IPS-18c (cell line): Measurements from ENCODE around the gene LRRTM4.
"Not testable (repeated sequence)": the region's sequence is repeated elsewhere in the genome, so short reads cannot be mapped to it uniquely, and the experiment has no call there.

Experiments
- H3K4me3 ChIP-seq: 2 replicates; pipeline ENCODE4 v1.7.0; 2013; ENCODE audit warnings: low read depth, mild to moderate bottlenecking, low read length, moderate library complexity; ENCODE audit not compliant: insufficient read depth
- H3K9me3 ChIP-seq: one replicate; pipeline ENCODE4 v1.6.1; 2013; ENCODE audit warnings: mild to moderate bottlenecking, low read length, moderate library complexity; ENCODE audit not compliant: control insufficient read depth, insufficient read depth

Gene LRRTM4

DNA sequence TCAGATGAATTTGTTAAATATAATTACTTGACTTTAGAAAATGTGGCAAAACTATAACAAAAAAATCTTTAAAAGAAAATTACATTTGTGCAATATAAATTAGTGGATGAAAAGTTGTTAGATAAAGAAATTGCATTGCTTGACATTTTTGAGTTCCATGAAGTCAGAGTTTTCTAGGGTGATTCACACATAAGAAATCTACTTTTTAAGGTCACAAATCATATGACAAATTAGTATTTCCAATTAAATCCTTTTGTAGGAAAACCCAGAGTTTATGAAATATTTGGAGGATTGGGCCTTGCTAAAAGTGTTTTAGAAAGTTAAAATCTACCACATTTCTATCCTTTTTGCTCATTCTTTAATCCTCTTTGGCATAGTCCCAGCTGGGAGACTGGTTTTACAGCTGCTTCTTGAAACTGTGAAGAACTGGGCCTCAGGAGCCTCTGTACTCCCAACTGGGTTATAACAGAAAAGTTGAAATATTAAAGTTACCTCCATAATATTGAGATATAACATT lies 289.2 kb downstream of the LRRTM4 start:
- H3K9me3 ChIP-seq, result no peaks in the 10 kb centered on the region
- H3K4me3 ChIP-seq, result no peak overlapping the region

DNA sequence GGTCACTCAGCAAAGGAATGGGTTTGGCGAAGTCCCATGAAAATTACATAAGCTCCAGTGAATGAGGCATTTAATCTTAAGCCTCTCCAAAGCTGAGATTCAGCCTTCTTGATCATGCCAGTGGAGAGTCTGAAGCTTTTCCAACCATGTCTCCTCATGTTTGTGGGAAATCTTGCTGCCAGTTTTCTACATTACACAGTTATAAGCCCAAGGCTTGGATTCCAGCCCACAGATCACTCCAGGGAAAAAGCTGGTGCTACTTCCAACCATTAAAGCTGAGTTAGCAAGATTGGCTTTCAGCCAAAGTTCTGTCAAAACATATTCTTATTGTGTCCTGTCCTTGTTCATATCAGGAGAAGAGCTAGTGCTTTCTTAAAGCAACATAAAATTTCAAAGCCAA lies 293.8 kb downstream of the LRRTM4 start:
- Histone ChIP-seq H3K4me3 (no peak overlapping the region), H3K9me3 (no peaks in the 10 kb centered on the region)

DNA sequence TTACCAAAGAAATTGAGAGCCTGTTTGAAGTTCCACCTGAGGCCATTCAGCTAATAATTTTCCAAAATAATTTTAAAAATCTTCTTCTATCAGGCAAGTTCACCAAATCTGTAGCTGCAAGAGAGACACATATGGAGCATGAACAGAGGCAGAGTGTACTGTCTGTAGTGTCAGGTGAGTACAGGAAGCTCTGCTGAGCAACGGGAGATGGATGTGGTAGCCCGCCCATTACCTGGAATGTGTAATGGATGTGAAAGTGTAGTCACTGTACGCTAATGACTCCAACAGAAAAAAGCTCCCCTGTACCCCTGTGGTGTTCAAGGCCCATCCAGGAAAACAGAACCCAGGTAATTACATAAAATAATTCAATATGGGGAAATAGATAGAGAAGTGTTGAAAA lies 311.5 kb downstream of the LRRTM4 start:
- Histone ChIP-seq H3K4me3 (no peak overlapping the region), H3K9me3 (no peaks in the 10 kb centered on the region)

DNA sequence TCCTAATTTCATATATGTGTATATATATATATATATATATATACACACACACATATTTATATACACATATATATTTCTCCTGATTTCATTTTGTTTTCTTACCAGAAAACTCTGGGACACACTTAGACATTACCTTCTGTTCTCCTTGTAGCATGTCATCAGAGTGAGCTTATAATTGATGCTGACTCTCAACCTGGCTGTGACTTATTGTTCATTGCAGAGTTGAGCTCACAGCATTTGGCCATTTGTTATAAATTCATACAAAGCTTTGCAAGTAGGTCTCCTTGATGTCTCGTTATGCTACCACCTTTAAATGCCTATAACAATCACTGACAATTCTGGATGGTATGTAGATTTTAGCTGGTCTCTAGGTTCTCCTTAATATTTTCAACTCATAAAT lies 314.8 kb downstream of the LRRTM4 start:
- H3K4me3 ChIP-seq, result no peak overlapping the region
- H3K9me3 ChIP-seq, result no peaks in the 10 kb centered on the region

DNA sequence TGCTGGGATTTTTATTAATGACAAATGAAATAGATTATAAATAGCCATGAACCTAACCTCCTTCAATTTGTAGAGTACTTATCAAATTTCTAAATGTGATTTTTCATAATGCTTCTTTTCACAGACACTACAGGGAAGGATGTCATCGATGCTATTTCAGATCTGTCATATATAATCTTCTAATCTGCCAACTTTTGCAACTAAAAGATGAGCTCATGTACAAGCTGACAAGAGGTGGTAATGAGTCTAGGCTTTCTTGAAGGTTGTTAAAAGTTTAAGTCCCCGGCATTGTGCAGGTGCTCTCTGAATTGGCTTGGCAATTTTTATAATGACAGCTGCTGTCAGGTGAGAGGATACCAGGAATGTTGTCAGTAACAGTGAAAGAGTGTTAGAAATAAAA lies 320.4 kb downstream of the LRRTM4 start:
- Histone ChIP-seq H3K9me3 (no peaks in the 10 kb centered on the region), H3K4me3 (no peak overlapping the region)

DNA sequence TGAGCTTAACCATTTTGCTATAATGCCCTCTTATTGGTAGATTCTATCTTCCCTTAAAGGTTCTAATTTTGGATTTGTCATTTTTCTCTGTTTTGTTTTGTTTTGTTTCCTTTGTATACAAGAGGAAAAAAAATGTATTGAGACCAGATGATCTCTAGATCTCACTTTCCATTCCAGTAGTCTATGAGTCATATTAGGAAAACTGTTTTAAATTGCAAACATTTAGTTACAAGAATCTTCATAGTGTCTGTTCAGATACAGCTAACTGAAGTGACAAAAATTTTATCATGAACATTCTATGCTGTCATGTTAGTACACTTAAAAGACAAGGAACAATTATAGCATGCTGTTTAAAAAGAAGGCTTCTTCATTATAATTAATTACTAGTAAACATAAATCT lies 322.8 kb downstream of the LRRTM4 start:
- Histone ChIP-seq H3K4me3 (no peak overlapping the region), H3K9me3 (no peaks in the 10 kb centered on the region)

DNA sequence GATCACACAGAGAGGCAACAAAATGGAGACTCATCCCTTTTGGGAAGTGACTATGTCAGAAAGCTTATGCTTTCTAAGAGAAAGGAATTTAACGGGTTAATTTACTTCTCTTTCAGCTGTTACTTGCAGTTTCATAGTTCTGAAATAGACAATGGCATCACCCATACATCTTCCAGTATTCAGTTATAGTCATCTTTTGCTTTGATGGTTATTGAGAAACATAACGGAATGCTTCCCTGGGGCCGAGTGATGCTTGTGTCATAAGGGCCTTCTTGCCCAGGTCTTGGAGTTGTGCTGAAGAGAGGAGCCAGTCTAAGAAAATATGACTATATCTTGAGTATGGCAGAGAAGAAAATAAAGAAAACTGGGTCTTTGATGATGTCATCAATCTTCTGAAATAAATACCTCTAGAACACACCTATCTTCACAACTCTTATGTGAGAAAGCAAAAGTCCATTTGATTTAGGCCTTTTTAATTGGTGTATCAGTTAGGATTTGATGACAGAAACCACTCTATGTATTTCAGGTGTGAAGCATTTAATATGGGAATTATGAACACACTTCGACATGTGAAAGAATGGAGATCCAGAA lies 328.2 kb downstream of the LRRTM4 start:
- Histone ChIP-seq H3K9me3 (no peaks in the 10 kb centered on the region), H3K4me3 (no peak overlapping the region)

DNA sequence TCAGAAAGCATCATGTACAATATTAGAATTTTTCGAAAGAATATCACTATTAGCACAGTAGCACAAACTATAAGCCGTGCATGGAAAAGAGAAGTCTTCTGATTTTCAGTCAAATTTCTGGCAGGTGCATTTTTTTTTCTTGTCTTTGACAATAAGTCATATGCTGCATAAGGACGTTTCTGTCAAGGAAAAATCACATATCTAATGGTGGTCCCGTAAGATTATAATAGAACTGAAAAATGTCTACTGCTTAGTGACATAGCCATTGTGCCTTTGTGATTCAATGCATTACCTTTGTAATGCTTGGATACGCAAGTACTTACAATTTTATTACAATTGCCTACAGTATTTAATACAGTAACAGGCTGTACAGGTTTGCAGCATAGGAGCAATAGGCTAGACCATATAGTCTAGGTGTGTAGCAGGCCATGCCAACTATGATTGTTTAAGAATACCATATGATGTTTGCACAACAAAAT lies 329.3 kb downstream of the LRRTM4 start:
- Histone ChIP-seq H3K4me3 (no peak overlapping the region), H3K9me3 (no peaks in the 10 kb centered on the region)

DNA sequence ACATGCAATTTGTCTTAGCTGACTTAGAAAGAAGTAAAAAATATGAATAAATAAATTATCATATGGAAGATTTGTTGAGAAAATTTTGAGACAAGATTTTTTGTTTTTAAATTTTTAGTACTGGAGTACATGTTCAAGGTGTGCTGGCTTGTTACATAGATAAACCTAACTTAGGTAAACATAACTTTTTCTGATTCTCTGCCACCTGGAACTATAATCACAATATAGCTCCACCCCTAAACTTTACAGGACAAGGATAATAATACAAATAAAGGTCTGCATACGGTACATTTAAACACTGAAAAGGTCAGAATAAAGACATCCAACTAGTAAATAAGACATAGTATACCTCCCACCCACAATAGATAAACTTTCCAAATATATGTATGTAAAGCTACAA lies 330.5 kb downstream of the LRRTM4 start:
- H3K4me3 ChIP-seq, result no peak overlapping the region
- H3K9me3 ChIP-seq, result no peaks in the 10 kb centered on the region

DNA sequence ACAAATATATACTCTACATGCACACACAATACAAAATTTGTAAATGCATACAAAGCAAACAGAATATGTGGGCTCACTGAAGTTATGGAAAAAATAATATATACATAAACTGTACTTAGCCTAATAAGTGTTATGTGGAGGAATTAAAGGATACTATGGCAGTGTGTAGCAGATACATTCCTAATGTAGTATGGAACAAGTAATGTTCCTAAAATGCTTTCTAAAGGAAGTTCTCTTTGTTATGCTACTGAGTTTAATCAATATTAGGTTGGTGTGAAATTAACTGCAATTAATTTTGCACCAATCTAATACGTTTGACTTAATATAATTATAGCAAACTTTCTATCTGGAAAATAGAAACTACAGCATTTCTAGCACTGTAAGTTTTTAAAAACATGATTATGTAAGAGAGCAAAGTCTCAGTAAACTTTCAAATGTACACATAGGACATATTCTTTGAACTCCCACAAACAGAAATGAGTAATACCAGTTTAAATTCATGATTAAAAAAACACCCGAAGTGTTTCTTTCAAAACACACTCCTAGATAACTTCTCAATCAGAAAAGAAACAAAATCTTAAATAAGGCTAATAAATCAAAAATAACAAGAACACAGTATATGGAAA lies 331.3 kb downstream of the LRRTM4 start:
- no peak overlapping the region for H3K4me3 ChIP-seq
- H3K9me3 ChIP-seq, result no peaks in the 10 kb centered on the region

DNA sequence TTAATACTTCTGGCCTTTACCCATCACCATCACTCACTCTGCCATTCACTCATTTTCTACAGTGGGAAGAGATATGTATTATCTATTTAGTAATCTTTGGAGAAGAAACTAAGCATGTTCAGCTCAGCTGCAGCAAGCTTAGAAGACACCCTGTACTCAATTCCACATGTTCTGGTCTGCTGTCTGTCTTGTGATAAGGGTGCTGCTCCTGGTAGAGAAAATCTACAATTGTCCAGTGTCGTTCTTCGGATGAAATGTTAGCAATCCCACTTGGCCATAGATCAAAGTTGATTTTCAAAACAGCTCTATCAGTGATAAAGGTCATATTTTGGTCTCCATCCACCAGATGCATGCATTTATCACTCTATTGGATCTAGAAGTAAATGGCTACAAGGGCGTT lies 337.1 kb downstream of the LRRTM4 start:
- Histone ChIP-seq H3K9me3 (no peaks in the 10 kb centered on the region), H3K4me3 (no peak overlapping the region)

DNA sequence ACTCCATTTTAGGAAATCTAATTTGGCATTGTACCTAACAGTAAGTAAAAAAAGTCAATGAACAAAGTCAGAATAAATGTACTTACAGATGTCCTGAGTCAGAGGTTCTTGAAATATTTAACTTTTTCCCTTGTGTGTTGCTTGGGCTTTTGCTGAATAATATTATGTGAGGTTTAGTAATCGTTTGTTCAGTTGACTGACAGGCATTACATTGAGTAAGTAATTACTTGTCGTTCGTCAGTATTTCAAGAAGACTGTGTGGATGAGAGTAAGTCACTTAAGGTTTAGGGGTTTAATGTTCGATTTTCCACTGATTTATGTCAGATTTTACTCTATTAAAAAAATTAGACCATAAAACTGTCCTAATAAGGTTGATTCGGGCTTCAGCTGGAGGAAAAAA lies 342.9 kb downstream of the LRRTM4 start:
- no peaks in the 10 kb centered on the region for H3K9me3 ChIP-seq
- no peak overlapping the region for H3K4me3 ChIP-seq

DNA sequence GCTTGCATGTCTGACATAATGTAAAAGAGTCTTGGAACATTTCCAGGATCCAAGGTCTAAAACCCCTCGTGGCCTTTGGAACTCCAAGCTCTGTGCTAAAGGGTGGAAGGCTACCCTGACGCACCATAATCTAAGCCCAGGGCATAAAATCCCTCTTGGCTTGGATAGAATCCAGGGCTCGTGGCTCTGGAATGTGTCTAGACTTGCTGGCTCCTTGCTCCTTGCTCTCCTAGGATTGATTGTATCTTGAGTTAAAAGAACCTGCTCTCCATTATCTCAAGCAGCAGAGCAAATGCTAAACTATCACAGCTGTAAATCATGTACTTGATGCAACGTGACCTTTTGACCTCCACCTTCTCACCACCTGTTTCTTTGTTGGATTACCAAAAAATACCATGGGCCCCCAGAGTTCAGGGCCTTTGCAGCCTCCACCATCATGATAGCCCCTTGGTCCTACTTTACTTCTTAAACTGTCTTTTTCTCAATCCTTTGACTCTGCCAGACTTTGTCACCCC lies 346.9 kb downstream of the LRRTM4 start:
- not testable (repeated sequence) for H3K4me3 ChIP-seq

DNA sequence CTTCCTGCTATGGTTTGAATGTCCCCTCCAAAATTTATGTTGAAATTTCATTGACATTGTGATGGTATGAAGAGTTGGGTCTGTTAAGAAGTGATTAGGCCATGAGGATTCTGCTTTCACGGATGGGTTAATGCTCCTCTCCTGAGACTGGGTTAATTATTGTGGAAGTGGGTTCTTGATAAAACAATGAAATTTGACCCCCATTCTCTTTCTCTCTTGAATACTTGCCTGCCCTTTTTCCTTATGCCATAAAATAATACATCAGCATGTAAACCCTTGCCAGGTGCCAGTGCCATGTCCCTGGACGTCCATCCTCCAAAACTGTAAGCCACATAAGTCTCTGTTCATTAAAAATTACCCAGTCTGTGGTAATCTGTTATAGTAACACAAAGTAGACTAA lies 352.8 kb downstream of the LRRTM4 start:
- H3K9me3 ChIP-seq, result no peaks in the 10 kb centered on the region
- H3K4me3 ChIP-seq, result no peak overlapping the region

More for the DNA sequence above, 346.9 kb downstream of the LRRTM4 start:
- H3K9me3 ChIP-seq, result not testable (repeated sequence)

DNA sequence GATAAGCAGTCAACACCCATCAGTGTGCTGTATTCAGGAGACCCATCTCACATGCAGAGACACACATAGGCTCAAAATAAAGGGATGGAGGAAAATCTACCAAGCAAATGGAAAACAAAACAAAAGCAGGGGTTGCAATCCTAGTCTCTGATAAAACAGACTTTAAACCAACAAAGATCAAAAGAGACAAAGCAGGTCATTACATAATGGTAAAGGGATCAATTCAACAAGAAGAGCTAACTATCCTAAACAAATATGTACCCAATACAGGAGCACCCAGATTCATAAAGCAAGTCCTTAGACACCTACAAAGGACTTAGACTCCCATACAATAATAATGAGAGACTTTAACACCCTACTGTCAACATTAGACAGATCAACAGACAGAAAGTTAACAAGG lies 358.2 kb downstream of the LRRTM4 start:
- H3K4me3 ChIP-seq, H3K9me3 ChIP-seq: not testable (repeated sequence)

DNA sequence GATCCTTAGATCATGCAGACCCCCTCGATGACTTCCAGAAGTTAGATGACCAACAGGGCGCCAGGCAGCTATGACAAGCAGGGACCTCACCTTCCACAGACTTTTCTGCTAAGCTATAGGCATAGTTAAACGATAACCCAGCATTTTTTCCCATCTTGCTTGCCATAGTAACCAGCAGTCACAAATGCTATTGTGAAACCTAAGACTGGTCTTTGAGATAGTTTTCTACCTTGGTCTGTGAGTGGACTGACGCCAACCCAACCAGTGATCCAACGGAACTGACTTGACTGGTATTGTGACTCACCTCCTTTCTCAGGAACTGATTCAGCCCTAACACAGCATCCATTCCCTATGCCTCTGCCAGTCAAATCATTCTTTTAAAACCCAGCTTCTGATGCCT lies 361.2 kb downstream of the LRRTM4 start:
- H3K4me3 ChIP-seq, result no peak overlapping the region
- H3K9me3 ChIP-seq, result peaks cover 5% of the 10 kb centered on the region

DNA sequence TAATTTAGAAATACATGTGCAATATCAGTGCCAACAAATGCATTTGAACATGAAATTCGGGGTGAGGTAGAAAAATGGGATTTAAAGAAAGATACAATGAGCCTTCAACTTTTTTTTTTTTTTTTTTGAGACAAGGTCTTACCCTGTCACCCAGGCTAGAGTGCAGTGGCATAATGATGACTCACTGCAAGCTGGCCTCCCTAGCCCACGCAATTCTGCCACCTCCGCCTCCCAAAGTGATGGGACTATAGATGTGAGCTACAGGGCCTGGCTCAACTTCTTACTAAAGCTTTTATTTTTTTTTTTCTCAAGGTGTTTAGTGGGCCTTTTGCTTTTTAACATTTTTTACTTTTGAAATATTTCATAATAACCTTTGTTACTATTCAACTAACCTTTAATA lies 365.6 kb downstream of the LRRTM4 start:
- Histone ChIP-seq H3K4me3 (no peak overlapping the region), H3K9me3 (no peaks in the 10 kb centered on the region)

DNA sequence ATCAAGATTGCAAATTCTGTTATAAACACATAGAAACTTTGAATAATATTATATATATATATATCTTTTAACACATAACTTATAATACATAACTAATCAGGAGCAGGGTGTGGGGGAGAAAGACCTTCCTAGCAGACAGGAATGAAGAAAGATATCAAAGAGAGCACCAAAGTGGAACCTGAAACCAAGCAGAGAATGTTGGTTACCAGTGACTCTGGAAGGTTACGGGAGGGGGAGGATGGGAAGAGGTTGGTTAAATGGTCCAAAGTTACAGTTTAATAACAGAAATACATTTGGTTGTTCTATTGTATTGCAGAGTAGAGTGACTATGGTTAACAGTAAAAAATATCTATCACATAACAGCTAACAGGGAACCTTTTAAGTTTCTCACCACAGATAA lies 366.7 kb downstream of the LRRTM4 start:
- Histone ChIP-seq H3K4me3 (no peak overlapping the region), H3K9me3 (no peaks in the 10 kb centered on the region)

DNA sequence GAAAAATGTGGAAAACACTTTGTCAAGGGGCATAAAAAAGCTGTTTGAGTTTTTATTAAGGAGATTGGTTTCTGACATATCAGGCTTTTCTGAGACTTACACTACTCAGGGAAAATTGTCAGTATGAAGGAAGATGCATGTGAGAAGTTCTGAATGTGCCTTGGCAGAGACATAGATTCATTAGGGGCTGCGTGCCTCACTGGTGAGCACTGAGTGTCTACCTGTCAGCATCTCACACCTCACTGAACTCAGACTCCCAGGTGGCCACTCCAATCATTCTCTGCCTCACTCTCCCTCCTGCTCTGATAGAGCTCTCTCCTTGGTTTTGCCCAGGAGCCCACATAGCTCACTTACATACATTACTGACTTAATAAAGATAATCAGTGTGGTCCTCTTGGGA lies 372.6 kb downstream of the LRRTM4 start:
- no peak overlapping the region for H3K4me3 ChIP-seq
- H3K9me3 ChIP-seq, result no peaks in the 10 kb centered on the region
